HepG2 (cell line): ENCODE data around the gene SEC14L5. TPM values are rescaled to one million over a fixed set of nuclear protein-coding genes. Genes with fewer than 3 reads are reported as not detected.

Experiments used
- ATAC-seq: fragments of 200-7000 bp; cut with Tn5 transposase; 3 replicates; pipeline ENCODE4 v1.9.1; 2020; ENCODE audit warnings: mild to moderate bottlenecking, moderate library complexity
- BruUV-seq: library from RNA; stranded (reverse); fragments of 400-500 nt; replicated peaks from 2 replicates; lab custom pipeline; 2021; lab: Mats Ljungman, UMichigan
- CTCF ChIA-PET: fragments of 300-600 bp; formaldehyde crosslinking; extraction: SDS; loops from one replicate; lab custom pipeline; 2021; ENCODE audit warnings: low total read pairs, inconsistent platforms, low intra/inter-chr PET ratio; lab: Yijun Ruan, JAX
- POLR2A ChIA-PET: fragments of 350-600 bp; sonication (Branson Sonifier 250); formaldehyde crosslinking; loops from one replicate; lab custom pipeline; 2020; ENCODE audit warnings: antibody characterized with exemption, inconsistent platforms; lab: Yijun Ruan, JAX
- DNase-seq: peaks from one replicate; pipeline ENCODE4 v3.0.0-alpha.2; 2015; ENCODE audit warnings: low spot score
- FAIRE-seq: peaks from 3 replicates; lab custom pipeline; 2011; peaks lifted over from hg19 to GRCh38; lab: Jason Lieb, UNC
- H2AFZ ChIP-seq: one replicate; pipeline ENCODE4 v1.6.1; 2011; ENCODE audit warnings: low read length, inconsistent platforms
- H3K27ac ChIP-seq: fragments of 300-600 bp; 3 replicates; pipeline ENCODE4 v1.8.0; 2011; ENCODE audit warnings: mixed run types, mild to moderate bottlenecking, mixed read lengths, low read length, inconsistent platforms; ENCODE audit not compliant: insufficient read depth; ENCODE audit errors: extremely low read length
- H3K27me3 ChIP-seq, 2 experiments: fragments of 200-600 bp in 1 of 2; 2 replicates in 1 of 2; 3 replicates in 1 of 2; pipeline versions ENCODE4 v1.6.0 to v1.8.0; 2011; ENCODE audit warnings: low read length in 2 of 2, mild to moderate bottlenecking in 2 of 2, moderate library complexity in 2 of 2, inconsistent platforms in 1 of 2; ENCODE audit not compliant: insufficient read depth in 2 of 2, control insufficient read depth in 1 of 2
- H3K36me3 ChIP-seq, 2 experiments: fragments of 200-600 bp in 1 of 2; replicated peaks in 1 of 2; 2 replicates in 1 of 2; 3 replicates in 1 of 2; pipeline versions ENCODE4 v1.5.1 to v1.8.0; 2011; ENCODE audit warnings: low read length in 2 of 2, inconsistent platforms in 1 of 2; ENCODE audit not compliant: insufficient read depth in 2 of 2, control insufficient read depth in 1 of 2
- H3K4me1 ChIP-seq: 2 replicates; pipeline ENCODE4 v1.5.1; 2012; ENCODE audit warnings: low read length, inconsistent platforms; ENCODE audit not compliant: insufficient read depth
- H3K4me2 ChIP-seq: 2 replicates; pipeline ENCODE4 v1.6.0; 2011; ENCODE audit warnings: low read depth, low read length, inconsistent platforms
- H3K4me3 ChIP-seq, 3 experiments: fragments of 200-600 bp in 1 of 3; sonication (generic), shearing (Covaris generic) in 1 of 3; replicated peaks in 1 of 3; 2 replicates each; pipeline ENCODE4 v1.5.1; 2011 to 2016; ENCODE audit warnings: low read length in 3 of 3, inconsistent platforms in 2 of 3, low read depth in 2 of 3, mild to moderate bottlenecking in 2 of 3, control low read depth in 1 of 3, mixed read lengths in 1 of 3; ENCODE audit not compliant: insufficient read depth in 1 of 3
- H3K79me2 ChIP-seq: one replicate; pipeline ENCODE4 v1.6.1; 2011; ENCODE audit warnings: low read length, inconsistent platforms; ENCODE audit not compliant: insufficient read depth
- H3K9ac ChIP-seq: 2 replicates; pipeline ENCODE4 v1.6.0; 2011; ENCODE audit warnings: mild to moderate bottlenecking, low read depth, low read length, inconsistent platforms; ENCODE audit not compliant: insufficient read depth
- H3K9me3 ChIP-seq: 2 replicates; pipeline ENCODE4 v1.5.1; 2012; ENCODE audit warnings: mild to moderate bottlenecking, low read length
- H4K20me1 ChIP-seq: 2 replicates; pipeline ENCODE4 v1.6.0; 2011; ENCODE audit warnings: inconsistent platforms, mild to moderate bottlenecking, low read length, moderate library complexity; ENCODE audit not compliant: insufficient read depth
- AGO2 ChIP-seq: fragments of 200-400 bp; formaldehyde crosslinking; optimal IDR thresholded peaks from 2 replicates; pipeline ENCODE3; 2017; ENCODE audit warnings: mild to moderate bottlenecking, low read depth, low read length, moderate library complexity
- ELF3 ChIP-seq: IDR thresholded peaks from 2 replicates; pipeline ENCODE4 v1.6.1; 2016; ENCODE audit warnings: missing genetic modification reagents, missing compliant biosample characterization
- FOXM1 ChIP-seq: sonication (generic); formaldehyde crosslinking; IDR thresholded peaks from 2 replicates; pipeline ENCODE4 v1.5.0; 2020; ENCODE audit warnings: missing genetic modification reagents
- HCFC1 ChIP-seq: fragments of 150-350 bp; IDR thresholded peaks from 2 replicates; pipeline ENCODE4 v1.6.1; 2014; ENCODE audit warnings: low read depth, low read length
- HNRNPUL1 ChIP-seq: fragments of 200-400 bp; formaldehyde crosslinking; IDR thresholded peaks from 2 replicates; pipeline ENCODE4 v1.6.1; 2017; ENCODE audit warnings: low read depth, mild to moderate bottlenecking, low read length, moderate library complexity
- PHF20 ChIP-seq: sonication (generic); formaldehyde crosslinking; IDR thresholded peaks from 2 replicates; pipeline ENCODE4 v1.5.0; 2020; ENCODE audit warnings: mild to moderate bottlenecking, missing genetic modification reagents
- SOX5 ChIP-seq: IDR thresholded peaks from 2 replicates; pipeline ENCODE4 v1.6.1; 2016; ENCODE audit warnings: borderline replicate concordance
- TBX3 ChIP-seq: fragments of 450-650 bp; IDR thresholded peaks from 2 replicates; pipeline ENCODE4 v1.6.1; 2017; ENCODE audit warnings: antibody characterized with exemption, mild to moderate bottlenecking, inconsistent platforms, borderline replicate concordance
- ZC3H13 ChIP-seq: sonication (generic); formaldehyde crosslinking; IDR thresholded peaks from 2 replicates; pipeline ENCODE4 v1.8.1; 2023; ENCODE audit warnings: mild to moderate bottlenecking, missing genetic modification reagents, moderate library complexity
- WGBS: methylation state at CpG from one replicate; pipeline ENCODE4 v1.1.6; 2017; ENCODE audit warnings: low lambda C conversion rate; 5-methylcytosine and 5-hydroxymethylcytosine counted together
- in situ Hi-C: cut with HindIII; loops from 2 replicates; pipeline ENCODE4 v1.10.0; 2017; ENCODE audit warnings: low pct_unique_long_range_greater_than_20kb; ENCODE audit not compliant: extremely low pct_ligation_motif_present
- intact Hi-C: fragments of 100-400 bp; cut with micrococcal nuclease; formaldehyde crosslinking; loops from one replicate; pipeline ENCODE4 v1.10.0; 2022; ENCODE audit not compliant: unreplicated experiment
- polyA plus RNA-seq, 8 experiments: library from polyadenylated mRNA; depleted of rRNA in 3 of 8; stranded (reverse) in 7 of 8; unstranded in 1 of 8; fragments of >200 nt; fragmentation: Illumina TruSeq in 4 of 8; extraction: Trizol in 4 of 8; gene quantifications; 2 replicates each; pipeline versions ENCODE4 v1.2.1 to v1.2.3, GENCODE V29; 2011 to 2016; ENCODE audit warnings: low read depth in 4 of 8, missing spikeins in 1 of 8, mixed read lengths in 1 of 8; ENCODE audit not compliant: insufficient read depth in 1 of 8
- total RNA-seq, 5 experiments: library from RNA; depleted of rRNA; stranded (reverse); fragments of >200 nt; fragmentation: Illumina TruSeq; extraction: Trizol; gene quantifications; 2 replicates each; pipeline ENCODE4 v1.2.3, GENCODE V29; 2016; ENCODE audit warnings: low read depth in 1 of 5
- TF ChIP-seq, protein P1 (sequence below): sonication (generic); formaldehyde crosslinking; IDR thresholded peaks from 2 replicates; pipeline ENCODE4 v1.4.0; 2020; ENCODE audit warnings: mild to moderate bottlenecking, missing genetic modification reagents
- TF ChIP-seq, protein P2 (sequence below): sonication (generic); formaldehyde crosslinking; IDR thresholded peaks from 2 replicates; pipeline ENCODE4 v1.9.0; 2021; ENCODE audit warnings: missing genetic modification reagents, mild to moderate bottlenecking, borderline replicate concordance
- TF ChIP-seq, protein P3 (sequence below): sonication (generic); formaldehyde crosslinking; IDR thresholded peaks from 2 replicates; pipeline ENCODE4 v1.4.0; 2020; ENCODE audit warnings: low read depth, mild to moderate bottlenecking, missing genetic modification reagents
- TF ChIP-seq, protein P4 (sequence below): IDR thresholded peaks from 2 replicates; pipeline ENCODE4 v1.6.1; 2016; ENCODE audit warnings: control low read depth
- TF ChIP-seq, protein P5 (sequence below): fragments of 450-650 bp; IDR thresholded peaks from 2 replicates; pipeline ENCODE4 v1.6.1; 2017; ENCODE audit warnings: mild to moderate bottlenecking

The SEC14L5 gene
- total and polyA plus RNA-seq, 2 of the 13 experiments (the other 11 are each of a cell fraction or from before 2014, with no cell fraction given): 0.40 to 0.42 TPM

DNA sequence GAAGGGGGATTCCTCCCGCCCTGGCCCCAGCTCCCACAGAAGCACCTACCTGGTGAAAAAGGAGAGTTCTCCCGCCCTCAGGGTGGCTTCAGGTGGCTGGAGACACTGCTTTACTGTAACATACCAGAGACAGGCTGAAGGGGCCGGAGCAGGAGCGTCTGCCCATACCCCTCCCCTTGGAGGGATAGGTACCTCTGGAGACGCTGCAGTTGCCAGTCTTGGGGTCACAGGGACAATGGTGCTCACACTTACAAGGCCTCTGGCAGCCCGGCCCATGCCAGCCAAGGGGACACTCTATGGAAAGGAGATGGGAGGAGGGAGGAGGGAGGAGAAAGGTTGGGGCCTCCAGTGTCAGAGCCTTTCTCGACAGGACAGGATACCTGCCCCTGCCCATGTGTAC lies 69.0 kb downstream of the SEC14L5 start:
- BruUV-seq: no TSS peak
- H2AFZ ChIP-seq: no peak overlapping the region
- H3K79me2 ChIP-seq: peaks cover 6% of the 10 kb centered on the region
- H3K4me2 ChIP-seq: no peak overlapping the region
- H3K9ac ChIP-seq: no peak overlapping the region
- FAIRE-seq (no peak), ATAC-seq (no peak), DNase-seq (no peak)
- no peak overlapping the region for H3K4me3 ChIP-seq
- no peaks in the 10 kb centered on the region for H3K9me3 ChIP-seq
- peaks cover 24 to 48% of the 10 kb centered on the region in 2 experiments for H3K36me3 ChIP-seq
- CTCF ChIA-PET: no interaction called here
- in situ Hi-C loops: no loop called here
- 98% methylated on average over 5 of the region's 7 CpGs for WGBS
- POLR2A ChIA-PET: no interaction called here
- no peaks in the 10 kb centered on the region; the same call in 1 of the 2 replicates for H4K20me1 ChIP-seq
- intact Hi-C loops: no loop called here
- no peak overlapping the region for H3K27ac ChIP-seq
- H3K27me3 ChIP-seq: peaks cover 0 to 4% of the 10 kb centered on the region in 2 experiments; a peak in 2 of 5 replicates
- H3K4me1 ChIP-seq: peaks cover 5% of the 10 kb centered on the region
- TF ChIP-seq, protein P1, sequence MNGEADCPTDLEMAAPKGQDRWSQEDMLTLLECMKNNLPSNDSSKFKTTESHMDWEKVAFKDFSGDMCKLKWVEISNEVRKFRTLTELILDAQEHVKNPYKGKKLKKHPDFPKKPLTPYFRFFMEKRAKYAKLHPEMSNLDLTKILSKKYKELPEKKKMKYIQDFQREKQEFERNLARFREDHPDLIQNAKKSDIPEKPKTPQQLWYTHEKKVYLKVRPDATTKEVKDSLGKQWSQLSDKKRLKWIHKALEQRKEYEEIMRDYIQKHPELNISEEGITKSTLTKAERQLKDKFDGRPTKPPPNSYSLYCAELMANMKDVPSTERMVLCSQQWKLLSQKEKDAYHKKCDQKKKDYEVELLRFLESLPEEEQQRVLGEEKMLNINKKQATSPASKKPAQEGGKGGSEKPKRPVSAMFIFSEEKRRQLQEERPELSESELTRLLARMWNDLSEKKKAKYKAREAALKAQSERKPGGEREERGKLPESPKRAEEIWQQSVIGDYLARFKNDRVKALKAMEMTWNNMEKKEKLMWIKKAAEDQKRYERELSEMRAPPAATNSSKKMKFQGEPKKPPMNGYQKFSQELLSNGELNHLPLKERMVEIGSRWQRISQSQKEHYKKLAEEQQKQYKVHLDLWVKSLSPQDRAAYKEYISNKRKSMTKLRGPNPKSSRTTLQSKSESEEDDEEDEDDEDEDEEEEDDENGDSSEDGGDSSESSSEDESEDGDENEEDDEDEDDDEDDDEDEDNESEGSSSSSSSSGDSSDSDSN (CRISPR knock-in tag): no peak
- TF ChIP-seq SOX5 (no peak), ELF3 (CRISPR knock-in tag) (no peak), ZC3H13 (CRISPR knock-in tag) (no peak), AGO2 (no peak), FOXM1 (CRISPR knock-in tag) (no peak), PHF20 (no peak), HCFC1 (no peak), TBX3 (no peak), HNRNPUL1 (no peak)
- TF ChIP-seq, protein P2, sequence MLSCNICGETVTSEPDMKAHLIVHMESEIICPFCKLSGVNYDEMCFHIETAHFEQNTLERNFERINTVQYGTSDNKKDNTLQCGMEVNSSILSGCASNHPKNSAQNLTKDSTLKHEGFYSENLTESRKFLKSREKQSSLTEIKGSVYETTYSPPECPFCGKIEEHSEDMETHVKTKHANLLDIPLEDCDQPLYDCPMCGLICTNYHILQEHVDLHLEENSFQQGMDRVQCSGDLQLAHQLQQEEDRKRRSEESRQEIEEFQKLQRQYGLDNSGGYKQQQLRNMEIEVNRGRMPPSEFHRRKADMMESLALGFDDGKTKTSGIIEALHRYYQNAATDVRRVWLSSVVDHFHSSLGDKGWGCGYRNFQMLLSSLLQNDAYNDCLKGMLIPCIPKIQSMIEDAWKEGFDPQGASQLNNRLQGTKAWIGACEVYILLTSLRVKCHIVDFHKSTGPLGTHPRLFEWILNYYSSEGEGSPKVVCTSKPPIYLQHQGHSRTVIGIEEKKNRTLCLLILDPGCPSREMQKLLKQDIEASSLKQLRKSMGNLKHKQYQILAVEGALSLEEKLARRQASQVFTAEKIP: no peak
- TF ChIP-seq, protein P3, sequence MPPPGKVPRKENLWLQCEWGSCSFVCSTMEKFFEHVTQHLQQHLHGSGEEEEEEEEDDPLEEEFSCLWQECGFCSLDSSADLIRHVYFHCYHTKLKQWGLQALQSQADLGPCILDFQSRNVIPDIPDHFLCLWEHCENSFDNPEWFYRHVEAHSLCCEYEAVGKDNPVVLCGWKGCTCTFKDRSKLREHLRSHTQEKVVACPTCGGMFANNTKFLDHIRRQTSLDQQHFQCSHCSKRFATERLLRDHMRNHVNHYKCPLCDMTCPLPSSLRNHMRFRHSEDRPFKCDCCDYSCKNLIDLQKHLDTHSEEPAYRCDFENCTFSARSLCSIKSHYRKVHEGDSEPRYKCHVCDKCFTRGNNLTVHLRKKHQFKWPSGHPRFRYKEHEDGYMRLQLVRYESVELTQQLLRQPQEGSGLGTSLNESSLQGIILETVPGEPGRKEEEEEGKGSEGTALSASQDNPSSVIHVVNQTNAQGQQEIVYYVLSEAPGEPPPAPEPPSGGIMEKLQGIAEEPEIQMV (CRISPR knock-in tag): no peak
- TF ChIP-seq, protein P4, sequence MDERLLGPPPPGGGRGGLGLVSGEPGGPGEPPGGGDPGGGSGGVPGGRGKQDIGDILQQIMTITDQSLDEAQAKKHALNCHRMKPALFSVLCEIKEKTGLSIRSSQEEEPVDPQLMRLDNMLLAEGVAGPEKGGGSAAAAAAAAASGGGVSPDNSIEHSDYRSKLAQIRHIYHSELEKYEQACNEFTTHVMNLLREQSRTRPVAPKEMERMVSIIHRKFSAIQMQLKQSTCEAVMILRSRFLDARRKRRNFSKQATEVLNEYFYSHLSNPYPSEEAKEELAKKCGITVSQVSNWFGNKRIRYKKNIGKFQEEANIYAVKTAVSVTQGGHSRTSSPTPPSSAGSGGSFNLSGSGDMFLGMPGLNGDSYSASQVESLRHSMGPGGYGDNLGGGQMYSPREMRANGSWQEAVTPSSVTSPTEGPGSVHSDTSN (CRISPR knock-in tag): no peak
- TF ChIP-seq, protein P5, sequence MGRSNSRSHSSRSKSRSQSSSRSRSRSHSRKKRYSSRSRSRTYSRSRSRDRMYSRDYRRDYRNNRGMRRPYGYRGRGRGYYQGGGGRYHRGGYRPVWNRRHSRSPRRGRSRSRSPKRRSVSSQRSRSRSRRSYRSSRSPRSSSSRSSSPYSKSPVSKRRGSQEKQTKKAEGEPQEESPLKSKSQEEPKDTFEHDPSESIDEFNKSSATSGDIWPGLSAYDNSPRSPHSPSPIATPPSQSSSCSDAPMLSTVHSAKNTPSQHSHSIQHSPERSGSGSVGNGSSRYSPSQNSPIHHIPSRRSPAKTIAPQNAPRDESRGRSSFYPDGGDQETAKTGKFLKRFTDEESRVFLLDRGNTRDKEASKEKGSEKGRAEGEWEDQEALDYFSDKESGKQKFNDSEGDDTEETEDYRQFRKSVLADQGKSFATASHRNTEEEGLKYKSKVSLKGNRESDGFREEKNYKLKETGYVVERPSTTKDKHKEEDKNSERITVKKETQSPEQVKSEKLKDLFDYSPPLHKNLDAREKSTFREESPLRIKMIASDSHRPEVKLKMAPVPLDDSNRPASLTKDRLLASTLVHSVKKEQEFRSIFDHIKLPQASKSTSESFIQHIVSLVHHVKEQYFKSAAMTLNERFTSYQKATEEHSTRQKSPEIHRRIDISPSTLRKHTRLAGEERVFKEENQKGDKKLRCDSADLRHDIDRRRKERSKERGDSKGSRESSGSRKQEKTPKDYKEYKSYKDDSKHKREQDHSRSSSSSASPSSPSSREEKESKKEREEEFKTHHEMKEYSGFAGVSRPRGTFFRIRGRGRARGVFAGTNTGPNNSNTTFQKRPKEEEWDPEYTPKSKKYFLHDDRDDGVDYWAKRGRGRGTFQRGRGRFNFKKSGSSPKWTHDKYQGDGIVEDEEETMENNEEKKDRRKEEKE: no peak
